ES-I3 (cell line): ENCODE results near the gene HDAC7.

Experiments used
- H3K36me3 ChIP-seq: 2 replicates; pipeline ENCODE4 v1.6.1; 2013; ENCODE audit warnings: mild to moderate bottlenecking, low read length, control low read depth, moderate library complexity; ENCODE audit not compliant: insufficient read depth
- H3K4me1 ChIP-seq: 2 replicates; pipeline ENCODE4 v1.6.1; 2013; ENCODE audit warnings: mild to moderate bottlenecking, control low read depth, low read length; ENCODE audit not compliant: insufficient read depth
- H3K9ac ChIP-seq: 2 replicates; pipeline ENCODE4 v1.6.1; 2013; ENCODE audit warnings: low read depth, mild to moderate bottlenecking, low read length, moderate library complexity
- H3K9me3 ChIP-seq: 2 replicates; pipeline ENCODE4 v1.6.1; 2013; ENCODE audit warnings: mild to moderate bottlenecking, low read length, moderate library complexity; ENCODE audit not compliant: control insufficient read depth, insufficient read depth

The HDAC7 gene

GRCh38 chr12:47736877-47737676, 82.6 kb downstream of the HDAC7 start:
- Histone ChIP-seq H3K9me3 (no peaks in the 10 kb centered on the region), H3K36me3 (no peaks in the 10 kb centered on the region), H3K4me1 (peaks cover 24% of the 10 kb centered on the region), H3K9ac (no peak overlapping the region)

- Histone ChIP-seq H3K36me3 (no peaks in the 10 kb centered on the region), H3K9ac (no peak overlapping the region), H3K9me3 (no peaks in the 10 kb centered on the region), H3K4me1 (peaks cover 23% of the 10 kb centered on the region)
Observed at GRCh38 chr12:47736216-47736615, 83.5 kb downstream of the HDAC7 start.

- no peak overlapping the region for H3K9ac ChIP-seq
- no peaks in the 10 kb centered on the region for H3K9me3 ChIP-seq
- H3K4me1 ChIP-seq = peaks cover 18% of the 10 kb centered on the region
- no peaks in the 10 kb centered on the region for H3K36me3 ChIP-seq
Observed at GRCh38 chr12:47735649-47736048, 84.1 kb downstream of the HDAC7 start.

GRCh38 chr12:47734725-47735480, 84.8 kb downstream of the HDAC7 start:
- H3K4me1 ChIP-seq = peaks cover 14% of the 10 kb centered on the region
- peak overlapping the region; percentile 20; the same call in 1 of the 2 replicates for H3K9ac ChIP-seq
- no peaks in the 10 kb centered on the region for H3K36me3 ChIP-seq
- H3K9me3 ChIP-seq = no peaks in the 10 kb centered on the region

- Histone ChIP-seq H3K9me3 (no peaks in the 10 kb centered on the region), H3K4me1 (peaks cover 14% of the 10 kb centered on the region), H3K36me3 (no peaks in the 10 kb centered on the region), H3K9ac (no peak overlapping the region)
Observed at GRCh38 chr12:47733142-47733541, 86.6 kb downstream of the HDAC7 start.
